HepG2 (cell line): ENCODE results near the gene RPGR. TPM values are rescaled to one million over a fixed set of nuclear protein-coding genes. Genes with fewer than 3 reads are reported as not detected.

Source experiments
- ATAC-seq: fragments of 200-7000 bp; cut with Tn5 transposase; 3 replicates; pipeline ENCODE4 v1.9.1; 2020; ENCODE audit warnings: mild to moderate bottlenecking, moderate library complexity
- BruUV-seq: library from RNA; stranded (reverse); fragments of 400-500 nt; replicated peaks from 2 replicates; lab custom pipeline; 2021; lab: Mats Ljungman, UMichigan
- CTCF ChIA-PET: fragments of 300-600 bp; formaldehyde crosslinking; extraction: SDS; loops from one replicate; lab custom pipeline; 2021; ENCODE audit warnings: low total read pairs, inconsistent platforms, low intra/inter-chr PET ratio; lab: Yijun Ruan, JAX
- POLR2A ChIA-PET: fragments of 350-600 bp; sonication (Branson Sonifier 250); formaldehyde crosslinking; loops from one replicate; lab custom pipeline; 2020; ENCODE audit warnings: antibody characterized with exemption, inconsistent platforms; lab: Yijun Ruan, JAX
- DNase-seq: peaks from one replicate; pipeline ENCODE4 v3.0.0-alpha.2; 2015; ENCODE audit warnings: low spot score
- FAIRE-seq: peaks from 3 replicates; lab custom pipeline; 2011; peaks lifted over from hg19 to GRCh38; lab: Jason Lieb, UNC
- H2AFZ ChIP-seq: one replicate; pipeline ENCODE4 v1.6.1; 2011; ENCODE audit warnings: low read length, inconsistent platforms
- H3K27ac ChIP-seq: fragments of 300-600 bp; 3 replicates; pipeline ENCODE4 v1.8.0; 2011; ENCODE audit warnings: mixed run types, mild to moderate bottlenecking, mixed read lengths, low read length, inconsistent platforms; ENCODE audit not compliant: insufficient read depth; ENCODE audit errors: extremely low read length
- H3K27me3 ChIP-seq, 2 experiments: fragments of 200-600 bp in 1 of 2; 2 replicates in 1 of 2; 3 replicates in 1 of 2; pipeline versions ENCODE4 v1.6.0 to v1.8.0; 2011; ENCODE audit warnings: low read length in 2 of 2, mild to moderate bottlenecking in 2 of 2, moderate library complexity in 2 of 2, inconsistent platforms in 1 of 2; ENCODE audit not compliant: insufficient read depth in 2 of 2, control insufficient read depth in 1 of 2
- H3K36me3 ChIP-seq, 2 experiments: fragments of 200-600 bp in 1 of 2; replicated peaks in 1 of 2; 2 replicates in 1 of 2; 3 replicates in 1 of 2; pipeline versions ENCODE4 v1.5.1 to v1.8.0; 2011; ENCODE audit warnings: low read length in 2 of 2, inconsistent platforms in 1 of 2; ENCODE audit not compliant: insufficient read depth in 2 of 2, control insufficient read depth in 1 of 2
- H3K4me1 ChIP-seq: 2 replicates; pipeline ENCODE4 v1.5.1; 2012; ENCODE audit warnings: low read length, inconsistent platforms; ENCODE audit not compliant: insufficient read depth
- H3K4me2 ChIP-seq: 2 replicates; pipeline ENCODE4 v1.6.0; 2011; ENCODE audit warnings: low read depth, low read length, inconsistent platforms
- H3K4me3 ChIP-seq, 3 experiments: fragments of 200-600 bp in 1 of 3; sonication (generic), shearing (Covaris generic) in 1 of 3; replicated peaks in 1 of 3; 2 replicates each; pipeline ENCODE4 v1.5.1; 2011 to 2016; ENCODE audit warnings: low read length in 3 of 3, inconsistent platforms in 2 of 3, low read depth in 2 of 3, mild to moderate bottlenecking in 2 of 3, control low read depth in 1 of 3, mixed read lengths in 1 of 3; ENCODE audit not compliant: insufficient read depth in 1 of 3
- H3K79me2 ChIP-seq: one replicate; pipeline ENCODE4 v1.6.1; 2011; ENCODE audit warnings: low read length, inconsistent platforms; ENCODE audit not compliant: insufficient read depth
- H3K9ac ChIP-seq: 2 replicates; pipeline ENCODE4 v1.6.0; 2011; ENCODE audit warnings: mild to moderate bottlenecking, low read depth, low read length, inconsistent platforms; ENCODE audit not compliant: insufficient read depth
- H3K9me3 ChIP-seq: 2 replicates; pipeline ENCODE4 v1.5.1; 2012; ENCODE audit warnings: mild to moderate bottlenecking, low read length
- H4K20me1 ChIP-seq: 2 replicates; pipeline ENCODE4 v1.6.0; 2011; ENCODE audit warnings: inconsistent platforms, mild to moderate bottlenecking, low read length, moderate library complexity; ENCODE audit not compliant: insufficient read depth
- TRAFD1 ChIP-seq: sonication (generic); formaldehyde crosslinking; IDR thresholded peaks from 2 replicates; pipeline ENCODE4 v1.5.1; 2020; ENCODE audit warnings: missing genetic modification reagents, mild to moderate bottlenecking, borderline replicate concordance
- ZBTB33 ChIP-seq: sonication (generic); formaldehyde crosslinking; IDR thresholded peaks from 2 replicates; pipeline ENCODE4 v1.4.0; 2020; ENCODE audit warnings: missing genetic modification reagents
- ZNF513 ChIP-seq: sonication (generic); formaldehyde crosslinking; conservative IDR thresholded peaks from 2 replicates; pipeline ENCODE4 v1.5.0; 2020; ENCODE audit warnings: missing genetic modification reagents
- ZNF569 ChIP-seq: sonication (generic); formaldehyde crosslinking; IDR thresholded peaks from 2 replicates; pipeline ENCODE4 v1.5.0; 2020; ENCODE audit warnings: mild to moderate bottlenecking, missing genetic modification reagents, moderate library complexity, borderline replicate concordance
- ZNF615 ChIP-seq: sonication (generic); formaldehyde crosslinking; IDR thresholded peaks from 2 replicates; pipeline ENCODE4 v1.5.0; 2020; ENCODE audit warnings: mild to moderate bottlenecking, missing genetic modification reagents, borderline replicate concordance
- WGBS: methylation state at CpG from one replicate; pipeline ENCODE4 v1.1.6; 2017; ENCODE audit warnings: low lambda C conversion rate; 5-methylcytosine and 5-hydroxymethylcytosine counted together
- in situ Hi-C: cut with HindIII; loops from 2 replicates; pipeline ENCODE4 v1.10.0; 2017; ENCODE audit warnings: low pct_unique_long_range_greater_than_20kb; ENCODE audit not compliant: extremely low pct_ligation_motif_present
- intact Hi-C: fragments of 100-400 bp; cut with micrococcal nuclease; formaldehyde crosslinking; loops from one replicate; pipeline ENCODE4 v1.10.0; 2022; ENCODE audit not compliant: unreplicated experiment
- polyA plus RNA-seq, 8 experiments: library from polyadenylated mRNA; depleted of rRNA in 3 of 8; stranded (reverse) in 7 of 8; unstranded in 1 of 8; fragments of >200 nt; fragmentation: Illumina TruSeq in 4 of 8; extraction: Trizol in 4 of 8; gene quantifications; 2 replicates each; pipeline versions ENCODE4 v1.2.1 to v1.2.3, GENCODE V29; 2011 to 2016; ENCODE audit warnings: low read depth in 4 of 8, missing spikeins in 1 of 8, mixed read lengths in 1 of 8; ENCODE audit not compliant: insufficient read depth in 1 of 8
- total RNA-seq, 5 experiments: library from RNA; depleted of rRNA; stranded (reverse); fragments of >200 nt; fragmentation: Illumina TruSeq; extraction: Trizol; gene quantifications; 2 replicates each; pipeline ENCODE4 v1.2.3, GENCODE V29; 2016; ENCODE audit warnings: low read depth in 1 of 5
- TF ChIP-seq, protein P1 (sequence below): sonication (generic); formaldehyde crosslinking; IDR thresholded peaks from 2 replicates; pipeline ENCODE4 v1.4.0; 2020; ENCODE audit warnings: missing genetic modification reagents
- TF ChIP-seq, protein P2 (sequence below): IDR thresholded peaks from 2 replicates; pipeline ENCODE4 v1.6.1; 2016; ENCODE audit warnings: missing compliant biosample characterization, missing genetic modification reagents, borderline replicate concordance

RPGR gene
- total and polyA plus RNA-seq, 2 of the 13 experiments (the other 11 are each of a cell fraction or from before 2014, with no cell fraction given), result 2.1 to 12.1 TPM

- Histone ChIP-seq H3K27ac (no peak overlapping the region), H3K36me3 (no peaks in the 10 kb centered on the region), H3K9ac (no peak overlapping the region), H3K4me2 (no peak overlapping the region), H3K4me1 (peaks cover 37% of the 10 kb centered on the region), H2AFZ (no peak overlapping the region), H3K79me2 (no peaks in the 10 kb centered on the region), H4K20me1 (no peaks in the 10 kb centered on the region), H3K4me3 (no peak overlapping the region), H3K9me3 (no peaks in the 10 kb centered on the region), H3K27me3 (no peaks in the 10 kb centered on the region)
- FAIRE-seq, result no peak
- in situ Hi-C loops (no loop called here), intact Hi-C loops (no loop called here)
- BruUV-seq, result no TSS peak
- TF ChIP-seq ZNF513 (CRISPR knock-in tag) (no peak), ZNF569 (CRISPR knock-in tag) (no peak), TRAFD1 (CRISPR knock-in tag) (no peak), ZNF615 (no peak), ZBTB33 (no peak)
- TF ChIP-seq, protein P1, sequence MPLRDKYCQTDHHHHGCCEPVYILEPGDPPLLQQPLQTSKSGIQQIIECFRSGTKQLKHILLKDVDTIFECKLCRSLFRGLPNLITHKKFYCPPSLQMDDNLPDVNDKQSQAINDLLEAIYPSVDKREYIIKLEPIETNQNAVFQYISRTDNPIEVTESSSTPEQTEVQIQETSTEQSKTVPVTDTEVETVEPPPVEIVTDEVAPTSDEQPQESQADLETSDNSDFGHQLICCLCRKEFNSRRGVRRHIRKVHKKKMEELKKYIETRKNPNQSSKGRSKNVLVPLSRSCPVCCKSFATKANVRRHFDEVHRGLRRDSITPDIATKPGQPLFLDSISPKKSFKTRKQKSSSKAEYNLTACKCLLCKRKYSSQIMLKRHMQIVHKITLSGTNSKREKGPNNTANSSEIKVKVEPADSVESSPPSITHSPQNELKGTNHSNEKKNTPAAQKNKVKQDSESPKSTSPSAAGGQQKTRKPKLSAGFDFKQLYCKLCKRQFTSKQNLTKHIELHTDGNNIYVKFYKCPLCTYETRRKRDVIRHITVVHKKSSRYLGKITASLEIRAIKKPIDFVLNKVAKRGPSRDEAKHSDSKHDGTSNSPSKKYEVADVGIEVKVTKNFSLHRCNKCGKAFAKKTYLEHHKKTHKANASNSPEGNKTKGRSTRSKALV (CRISPR knock-in tag), result no peak
- TF ChIP-seq, protein P2, sequence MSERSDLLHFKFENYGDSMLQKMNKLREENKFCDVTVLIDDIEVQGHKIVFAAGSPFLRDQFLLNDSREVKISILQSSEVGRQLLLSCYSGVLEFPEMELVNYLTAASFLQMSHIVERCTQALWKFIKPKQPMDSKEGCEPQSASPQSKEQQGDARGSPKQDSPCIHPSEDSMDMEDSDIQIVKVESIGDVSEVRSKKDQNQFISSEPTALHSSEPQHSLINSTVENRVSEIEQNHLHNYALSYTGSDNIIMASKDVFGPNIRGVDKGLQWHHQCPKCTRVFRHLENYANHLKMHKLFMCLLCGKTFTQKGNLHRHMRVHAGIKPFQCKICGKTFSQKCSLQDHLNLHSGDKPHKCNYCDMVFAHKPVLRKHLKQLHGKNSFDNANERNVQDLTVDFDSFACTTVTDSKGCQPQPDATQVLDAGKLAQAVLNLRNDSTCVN (CRISPR knock-in tag), result no peak
- 64% methylated on average over 2 of the region's 2 CpGs for WGBS
- ChIA-PET CTCF (no interaction called here), POLR2A (no interaction called here)
- DNase-seq, result peak; percentile 51
- no peak for ATAC-seq
Observed at GRCh38 chrX:38275615-38276014, 51.7 kb downstream of the RPGR start.
